Renal cortex interstitium (tissue), 11 donors: ENCODE results near the gene MYOM3. TPM values are rescaled to one million over a fixed set of nuclear protein-coding genes. Genes with fewer than 3 reads are reported as not detected.
"Not testable (repeated sequence)": the region's sequence is repeated elsewhere in the genome, so short reads cannot be mapped to it uniquely, and the experiment has no call there.

Experiments used
- DNase-seq, 11 donors: peaks; one replicate each; pipeline ENCODE4 v3.0.0-alpha.2; 2013; ENCODE audit warnings: low read depth in 9 of 11, low spot score in 4 of 11; ENCODE audit errors: extremely low read depth in 1 of 11
- polyA plus RNA-seq, 3 donors: library from polyadenylated mRNA; unstranded; fragments of 120-200 nt; gene quantifications; one replicate each; pipeline ENCODE4 v1.2.1, GENCODE V29; 2013; ENCODE audit not compliant: insufficient read length in 3 of 3

The MYOM3 gene
- polyA plus RNA-seq, 3 donors: 18.5 to 32.8 (median 29.9) TPM

GRCh38 chr1:24020470-24020869, 91.5 kb downstream of the MYOM3 start:
- DNase-seq: no peak

GRCh38 chr1:24020025-24020424, 91.9 kb downstream of the MYOM3 start:
- no peak for DNase-seq

- peak; percentile 87 to 98 (median 95) for DNase-seq
These were observed 93.0 kb downstream of the MYOM3 start for GRCh38 chr1:24018611-24019580.

GRCh38 chr1:24015221-24016210, 96.4 kb downstream of the MYOM3 start:
- DNase-seq: peak in 1 of 11 donors; percentile 23

- not testable (repeated sequence) for DNase-seq
These were observed 99.1 kb downstream of the MYOM3 start for GRCh38 chr1:24012878-24013277.

GRCh38 chr1:24010650-24011049, 101.3 kb downstream of the MYOM3 start:
- no peak for DNase-seq

GRCh38 chr1:24009406-24009805, 102.5 kb downstream of the MYOM3 start:
- no peak for DNase-seq

- not testable (repeated sequence) for DNase-seq
These were observed 103.3 kb downstream of the MYOM3 start for GRCh38 chr1:24008574-24009184.

- DNase-seq: no peak
These were observed 104.9 kb downstream of the MYOM3 start for GRCh38 chr1:24007079-24007478.

Other genes with a start within 250 kb of the MYOM3 start
- gene FUCA1, start 243.8 kb downstream of the MYOM3 start, polyA plus RNA-seq: 10 to 100 TPM; 37.3 to 43.1 (median 37.4) TPM
- gene CNR2, start 198.8 kb downstream of the MYOM3 start, polyA plus RNA-seq: under 1 TPM; 0.08 to 0.10 (median 0.09) TPM
- gene PNRC2, start 152.3 kb downstream of the MYOM3 start, polyA plus RNA-seq: 100 to 1,000 TPM; 184 to 213 (median 212) TPM
- gene SRSF10, start 131.8 kb downstream of the MYOM3 start, polyA plus RNA-seq: 100 to 1,000 TPM; 197 to 242 (median 223) TPM
- 1 to 10 TPM; 3.5 to 5.1 (median 4.0) TPM for gene IL22RA1, start 31.0 kb upstream of the MYOM3 start, polyA plus RNA-seq
- 1 to 10 TPM; 5.3 to 6.8 (median 5.4) TPM for gene IFNLR1, start 75.2 kb upstream of the MYOM3 start, polyA plus RNA-seq
- 1 to 10 TPM; 2.2 to 3.3 (median 2.7) TPM for gene GRHL3, start 207.2 kb upstream of the MYOM3 start, polyA plus RNA-seq